GM18868 (cell line): ENCODE measurements around the gene LYSMD2.

Experiments
- ATAC-seq: cut with Tn5 transposase; IDR thresholded peaks from one replicate; pipeline ENCODE4 v1.9.1; 2021; ENCODE audit warnings: mild to moderate bottlenecking, moderate library complexity; ENCODE audit not compliant: unreplicated experiment

The LYSMD2 gene

DNA sequence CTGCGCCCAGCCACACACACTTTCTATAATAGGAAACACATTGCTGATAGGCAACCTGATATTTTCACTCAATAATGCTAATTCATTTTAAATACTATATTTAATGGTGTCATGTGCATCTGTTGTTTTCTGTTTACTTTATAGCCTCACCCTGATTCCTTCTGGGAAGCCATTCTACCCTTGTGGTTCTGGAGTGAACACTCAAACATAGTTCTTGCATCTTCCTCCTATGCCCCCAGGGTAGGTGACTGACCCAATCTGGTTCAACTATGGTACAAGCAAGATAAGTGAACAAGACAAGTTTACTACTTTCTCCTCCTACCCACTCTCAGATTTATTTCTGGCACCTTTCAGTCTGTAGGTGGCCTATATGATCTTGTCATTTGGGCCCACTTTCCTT is 60.4 kb downstream of the LYSMD2 start:
- ATAC-seq: no peak

DNA sequence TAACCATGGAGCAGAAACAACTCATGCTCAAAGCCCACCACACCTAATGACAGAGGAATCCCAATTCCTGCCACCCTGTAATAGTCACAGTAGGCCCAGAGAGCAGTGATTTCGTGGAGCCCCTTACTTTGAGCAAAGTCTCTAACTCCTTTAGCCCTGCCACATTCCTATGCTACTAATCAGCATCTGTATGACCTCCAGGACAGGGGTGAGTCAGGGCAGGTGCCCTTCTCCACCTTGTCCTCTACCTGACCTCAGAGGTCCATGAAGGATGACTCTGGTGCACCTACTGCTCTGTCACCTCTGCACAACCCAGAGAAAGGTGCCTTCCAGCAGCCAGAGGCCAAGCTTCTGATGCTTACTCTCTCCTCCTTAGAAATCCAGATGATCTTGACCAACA is 62.2 kb downstream of the LYSMD2 start:
- no peak for ATAC-seq
